Measurements from ENCODE around the gene RHBDL2. TPM values are rescaled to one million over a fixed set of nuclear protein-coding genes. Genes with fewer than 3 reads are reported as not detected.
A peak's percentile ranks its signal among the peaks of the same experiment; 100 is the strongest.

RHBDL2 gene
- total RNA-seq, 4 donors from 2014 or later: 17.0 to 30.6 (median 22.2) TPM

- DNase-seq (ENCODE audit: low spot score in 2 of 2): no peak
- no peak for TF ChIP-seq CTCF (IDR thresholded peaks at IDR 0.05)
- TF ChIP-seq POLR2A (IDR thresholded peaks at IDR 0.05): no peak
- WGBS, 2 donors: 94 to 98% methylated on average over 2 of the region's 2 CpGs
- no peak overlapping the region for H3K4me3 ChIP-seq (ENCODE audit: low read depth, poor library complexity, severe bottlenecking)
- intact Hi-C loops (cut with DNase I; ENCODE audit: low total_unique reads): no loop called here
Observed at GRCh38 chr1:38885092-38885491, 56.5 kb downstream of the RHBDL2 start.

- no peak within 1 kb of the TSS for H3K4me3 ChIP-seq (ENCODE audit: low read depth, poor library complexity, severe bottlenecking)
- no peak for DNase-seq (ENCODE audit: low spot score in 2 of 2)
- intact Hi-C loops (cut with DNase I; ENCODE audit: low total_unique reads): no loop called here
- TF ChIP-seq POLR2A (IDR thresholded peaks at IDR 0.05): no peak
- no peak for TF ChIP-seq CTCF (IDR thresholded peaks at IDR 0.05)
Observed at GRCh38 chr1:38881487-38881886, 60.1 kb downstream of the RHBDL2 start, which contains the start of gene GJA9. Gene GJA9, minus strand, starts transcription at chr1:38881587. Its CDS starts 5,489 bp downstream, at chr1:38876098.

GRCh38 chr1:38875811-38876210, 65.8 kb downstream of the RHBDL2 start:
- intact Hi-C loops (cut with DNase I; ENCODE audit: low total_unique reads): no loop called here
- no peak for DNase-seq (ENCODE audit: low spot score in 2 of 2)
- TF ChIP-seq CTCF (IDR thresholded peaks at IDR 0.05) (no peak), POLR2A (IDR thresholded peaks at IDR 0.05) (no peak)
- H3K4me3 ChIP-seq (ENCODE audit: low read depth, poor library complexity, severe bottlenecking): no peak overlapping the region
- 89 to 90% methylated on average over 2 of the region's 2 CpGs for WGBS, 2 donors

- intact Hi-C loops (cut with DNase I; ENCODE audit: low total_unique reads): no loop called here
- 0% methylated on average over 18 to 66 of the region's 69 CpGs for WGBS, 2 donors
Observed at GRCh38 chr1:38873027-38873969, 68.3 kb downstream of the RHBDL2 start, which contains the start of gene MYCBP. Gene MYCBP, minus strand, starts transcription at chr1:38873348. Its CDS starts 43 bp downstream, at chr1:38873305.

GRCh38 chr1:38872401-38873026, 69.1 kb downstream of the RHBDL2 start:
- 3 to 5% methylated on average over 25 of the region's 25 CpGs for WGBS, 2 donors
- intact Hi-C loops (cut with DNase I; ENCODE audit: low total_unique reads): no loop called here
- TF ChIP-seq CTCF (IDR thresholded peaks at IDR 0.05) (no peak), POLR2A (IDR thresholded peaks at IDR 0.05) (no peak)
- no peak for DNase-seq (ENCODE audit: low spot score in 2 of 2)
- peak overlapping the region; percentile 65 for H3K4me3 ChIP-seq (ENCODE audit: low read depth, poor library complexity, severe bottlenecking)

More at GRCh38 chr1:38873027-38873969, 68.3 kb downstream of the RHBDL2 start, which contains the start of gene MYCBP:
- peak; percentile 93 to 99 for DNase-seq (ENCODE audit: low spot score in 2 of 2)
- TF ChIP-seq POLR2A (IDR thresholded peaks at IDR 0.05) (no peak), CTCF (IDR thresholded peaks at IDR 0.05) (peak in 1 of 3 donors; percentile 30)
- peak within 1 kb of the TSS; percentile 65 for H3K4me3 ChIP-seq (ENCODE audit: low read depth, poor library complexity, severe bottlenecking)

Data from lower leg skin (tissue), 4 donors.